NCI-H345 (cell line): Measurements from ENCODE around the gene CRTAC1.
"Not testable (repeated sequence)": the region's sequence is repeated elsewhere in the genome, so short reads cannot be mapped to it uniquely, and the experiment has no call there.

Source experiments
- DNase-seq: peaks from one replicate; lab custom pipeline; 2025; lab: John Stamatoyannopoulos, UW

The CRTAC1 gene

DNA sequence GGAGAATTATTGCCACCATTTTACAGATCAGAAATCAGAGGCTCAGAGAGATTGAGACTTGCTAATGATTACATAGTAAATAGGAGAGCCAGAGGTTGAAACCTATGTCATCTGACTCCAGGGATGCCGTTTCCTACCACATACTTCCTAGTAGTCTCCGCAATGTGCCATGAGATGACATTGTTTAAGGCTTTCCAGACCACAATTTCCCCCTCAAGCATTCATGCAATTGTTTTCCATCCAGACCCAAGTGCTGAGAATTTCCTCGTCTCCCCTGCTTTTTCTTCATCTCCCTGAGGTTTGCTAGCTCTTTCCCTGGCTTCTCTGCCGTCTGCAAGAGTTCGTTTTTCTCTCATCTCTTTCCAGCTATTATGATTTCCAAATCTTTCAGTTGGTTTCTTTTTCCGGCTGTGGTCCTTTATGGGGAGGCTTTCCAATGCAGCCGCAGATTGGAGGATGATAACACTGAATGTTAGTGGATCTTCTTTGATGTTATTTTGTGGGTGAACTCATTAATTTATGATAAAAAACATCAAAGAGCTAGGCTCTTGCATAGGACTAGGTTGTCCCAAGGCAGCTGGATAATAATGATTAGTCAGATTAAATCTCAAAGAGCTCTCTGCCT, 187.7 kb downstream of the CRTAC1 start:
- DNase-seq, result no peak

DNA sequence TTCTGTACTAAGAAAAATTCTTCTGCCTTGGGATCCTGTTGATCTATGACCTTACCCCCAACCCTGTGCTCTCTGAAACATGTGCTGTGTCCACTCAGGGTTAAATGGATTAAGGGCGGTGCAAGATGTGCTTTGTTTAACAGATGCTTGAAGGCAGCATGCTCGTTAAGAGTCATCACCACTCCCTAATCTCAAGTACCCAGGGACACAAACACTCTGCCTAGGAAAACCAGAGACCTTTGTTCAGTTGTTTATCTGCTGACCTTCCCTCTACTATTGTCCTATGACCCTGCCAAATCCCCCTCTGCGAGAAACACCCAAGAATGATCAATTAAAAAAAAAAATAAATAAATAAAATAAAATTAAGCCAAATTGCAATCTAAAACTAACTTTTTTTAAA, 188.3 kb downstream of the CRTAC1 start:
- DNase-seq, result not testable (repeated sequence)

DNA sequence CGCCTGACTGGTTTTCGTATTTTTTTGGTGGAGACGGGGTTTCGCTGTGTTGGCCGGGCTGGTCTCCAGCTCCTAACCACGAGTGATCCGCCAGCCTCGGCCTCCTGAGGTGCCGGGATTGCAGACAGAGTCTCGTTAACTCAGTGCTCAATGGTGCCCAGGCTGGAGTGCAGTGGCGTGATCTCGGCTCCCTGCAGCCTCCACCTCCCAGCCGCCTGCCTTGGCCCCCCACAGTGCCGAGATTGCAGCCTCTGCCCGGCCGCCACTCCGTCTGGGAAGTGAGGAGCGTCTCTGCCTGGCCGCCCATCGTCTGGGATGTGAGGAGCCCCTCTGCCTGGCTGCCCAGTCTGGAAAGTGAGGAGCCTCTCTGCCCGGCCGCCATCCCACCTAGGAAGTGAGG, 189.3 kb downstream of the CRTAC1 start:
- not testable (repeated sequence) for DNase-seq

DNA sequence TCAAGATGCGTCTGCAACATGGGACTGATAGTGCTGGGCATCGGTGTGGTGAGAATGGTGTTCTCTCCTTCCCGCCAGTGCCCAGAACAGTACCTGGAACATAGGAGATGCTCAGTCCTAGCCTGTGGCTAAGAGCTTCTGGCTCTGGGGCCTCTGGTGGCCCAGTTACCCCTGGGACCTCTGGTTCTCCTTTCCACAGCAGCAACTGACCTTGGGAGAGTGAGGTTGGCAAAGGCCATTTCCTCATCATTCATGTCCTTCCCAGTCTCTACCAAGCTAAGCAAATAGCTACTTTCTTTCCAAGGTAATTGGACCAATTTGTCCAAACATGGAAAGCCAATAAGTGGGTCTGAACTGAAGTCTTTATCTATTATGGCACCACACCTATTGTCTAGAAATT, 192.3 kb downstream of the CRTAC1 start:
- DNase-seq, result no peak

DNA sequence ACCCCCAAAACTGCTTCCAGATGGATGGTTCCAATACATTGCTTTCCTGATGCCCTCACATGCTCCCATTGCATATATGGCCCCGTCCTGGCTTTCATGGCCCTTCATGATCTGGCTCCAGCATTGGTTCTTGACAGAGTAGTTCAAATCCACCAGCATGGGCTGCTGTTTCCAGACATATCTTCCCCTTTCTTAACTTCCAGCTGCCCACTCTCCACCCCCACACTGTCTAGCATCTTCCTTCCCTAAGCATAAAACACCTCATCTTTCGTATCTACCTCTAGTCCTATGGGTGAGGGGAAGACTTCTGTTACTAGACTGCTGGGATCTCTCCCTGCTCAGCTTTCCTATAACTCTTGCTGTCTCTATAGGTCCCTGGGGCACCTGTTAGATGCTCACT, 194.0 kb downstream of the CRTAC1 start:
- no peak for DNase-seq

DNA sequence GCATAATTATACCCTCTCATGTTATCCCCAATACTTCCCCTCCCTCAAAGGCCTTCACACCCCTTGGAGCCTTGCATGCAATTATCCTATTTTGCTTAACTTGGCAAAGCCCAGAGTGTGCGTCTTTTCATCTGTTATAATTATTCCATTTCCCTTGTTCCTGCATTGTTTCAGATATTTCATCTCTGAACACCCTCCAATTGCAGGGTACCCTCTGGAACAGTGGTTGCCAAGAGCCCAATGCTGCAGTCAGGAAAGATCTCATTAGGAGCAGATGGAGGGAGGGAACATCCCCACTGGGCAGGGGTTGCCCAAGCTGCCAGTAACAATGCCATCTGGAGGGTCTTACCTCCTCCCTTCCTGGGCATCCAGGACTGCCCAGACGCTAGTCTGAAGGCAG, 199.2 kb downstream of the CRTAC1 start:
- no peak for DNase-seq

DNA sequence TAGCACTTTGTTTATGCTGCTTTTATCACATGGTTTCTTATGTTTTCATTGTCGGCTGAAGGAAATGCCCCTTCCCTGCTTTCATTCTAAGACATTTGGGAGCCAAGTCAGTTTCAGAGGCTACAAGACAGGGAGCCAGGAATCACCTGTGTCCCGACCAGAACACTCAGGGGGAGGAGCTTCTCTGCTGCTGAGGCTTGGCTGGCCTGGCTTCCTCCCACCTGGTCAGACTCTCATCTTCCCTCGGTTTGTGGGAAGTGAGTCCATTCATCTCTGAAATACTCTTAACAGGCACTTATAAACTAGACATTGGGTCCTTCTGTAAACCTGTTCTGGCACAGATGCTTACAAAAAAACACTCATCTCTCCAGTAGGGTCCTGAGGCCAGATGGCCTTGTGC, 200.4 kb downstream of the CRTAC1 start:
- peak; percentile 17 for DNase-seq

DNA sequence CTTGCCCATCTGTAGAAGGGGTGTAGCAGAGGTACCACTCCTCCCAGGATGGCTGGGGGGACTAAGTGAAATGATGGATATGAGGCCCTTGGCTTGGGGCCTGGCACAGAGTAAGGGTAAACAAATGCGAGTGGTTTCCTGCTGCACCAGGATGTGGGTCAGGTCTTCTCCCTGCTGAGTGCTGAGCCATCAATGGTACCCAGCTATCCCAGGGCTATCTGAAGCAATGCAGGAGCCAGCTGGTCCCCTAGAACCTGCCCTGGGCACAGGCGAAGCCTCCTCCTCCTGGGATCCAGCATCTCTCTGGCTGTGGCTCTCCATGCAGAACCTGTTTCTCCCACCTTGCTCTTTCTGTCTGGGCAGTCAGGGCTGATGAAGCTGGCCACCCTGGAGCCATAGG, 201.7 kb downstream of the CRTAC1 start:
- DNase-seq, result no peak

DNA sequence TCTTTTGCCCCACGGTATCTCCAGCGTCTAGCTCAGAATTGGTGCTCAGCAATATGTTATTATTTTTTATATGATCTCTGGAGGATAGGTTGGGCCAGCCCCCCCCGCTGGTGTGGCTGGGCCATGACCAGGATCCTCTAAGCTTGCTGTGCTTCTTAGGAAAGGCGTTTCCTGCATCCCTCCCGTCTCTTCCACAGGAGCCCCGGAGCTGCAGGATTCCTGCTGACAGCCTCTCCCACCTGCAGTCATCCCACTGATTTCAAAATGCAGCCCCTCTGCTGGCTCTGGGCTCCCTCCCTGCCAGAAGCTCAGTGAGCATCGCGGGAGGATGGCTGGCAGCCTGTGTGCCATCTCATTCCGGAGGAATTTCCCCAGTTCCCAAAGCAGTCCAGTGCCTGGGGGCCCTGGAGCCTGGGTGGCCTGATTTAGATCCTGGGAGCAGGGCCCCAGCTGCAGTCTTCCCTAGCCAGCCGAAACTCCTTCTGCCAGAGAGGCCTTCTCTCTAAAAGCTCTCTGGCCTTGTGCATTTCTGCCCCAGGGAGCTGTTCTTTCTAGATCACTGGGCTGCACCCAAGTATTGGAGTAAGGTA, 202.6 kb downstream of the CRTAC1 start:
- DNase-seq, result no peak

DNA sequence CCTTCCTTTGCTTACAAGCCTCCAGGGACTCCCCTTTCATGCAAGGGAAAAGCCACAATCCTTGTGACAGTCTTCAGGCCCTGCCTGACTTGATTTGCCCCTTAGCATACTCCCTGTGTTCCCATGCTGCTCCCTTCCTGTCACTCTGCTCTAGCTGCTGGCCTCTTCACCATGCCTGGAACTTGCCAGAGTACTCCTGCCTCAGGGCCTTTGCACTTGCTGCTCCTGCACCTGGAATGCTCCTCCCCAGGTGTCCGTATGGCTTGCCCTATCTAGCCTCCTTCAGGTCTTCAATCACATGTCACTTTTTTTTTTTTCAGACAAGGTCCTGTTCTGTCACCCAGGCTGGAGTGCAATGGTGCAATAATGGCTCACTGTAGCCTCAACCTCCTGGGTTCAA, 203.5 kb downstream of the CRTAC1 start:
- no peak for DNase-seq

DNA sequence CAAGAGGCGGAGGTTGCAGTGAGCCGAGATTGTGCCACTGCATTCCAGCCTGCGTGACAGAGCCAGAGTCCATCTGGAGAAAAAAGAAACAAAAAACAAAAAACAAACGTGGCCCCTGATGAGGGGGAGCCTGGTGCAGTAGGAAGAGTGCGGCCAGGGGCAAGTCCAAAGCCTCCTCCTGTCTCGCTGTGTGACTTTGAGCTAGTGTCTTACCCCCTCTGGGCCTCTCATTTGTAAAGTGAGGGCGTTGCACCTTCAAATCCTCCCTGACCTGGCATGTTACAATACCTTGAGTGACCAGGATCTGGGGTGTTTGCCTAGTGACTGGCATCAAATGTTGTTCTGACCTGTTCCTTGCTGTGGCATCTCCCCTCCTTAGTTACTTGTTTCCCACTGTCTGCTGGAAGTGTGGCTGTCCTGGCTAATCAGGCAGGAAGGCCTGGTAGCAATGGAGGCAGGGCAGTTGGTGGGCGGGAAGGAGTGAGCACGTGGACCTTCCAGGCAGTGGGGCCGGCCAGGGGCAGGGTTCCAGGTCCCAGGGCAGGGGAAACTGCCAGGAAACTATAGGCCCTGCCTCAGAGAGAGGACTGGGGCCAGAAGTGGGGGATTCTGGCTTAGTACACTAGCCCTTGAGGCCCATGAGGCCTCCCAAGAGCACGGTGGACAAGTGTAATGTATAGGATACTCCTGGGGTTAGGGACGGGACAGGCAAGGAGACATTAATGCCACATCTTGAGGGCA, 205.2 kb downstream of the CRTAC1 start:
- DNase-seq, result no peak

DNA sequence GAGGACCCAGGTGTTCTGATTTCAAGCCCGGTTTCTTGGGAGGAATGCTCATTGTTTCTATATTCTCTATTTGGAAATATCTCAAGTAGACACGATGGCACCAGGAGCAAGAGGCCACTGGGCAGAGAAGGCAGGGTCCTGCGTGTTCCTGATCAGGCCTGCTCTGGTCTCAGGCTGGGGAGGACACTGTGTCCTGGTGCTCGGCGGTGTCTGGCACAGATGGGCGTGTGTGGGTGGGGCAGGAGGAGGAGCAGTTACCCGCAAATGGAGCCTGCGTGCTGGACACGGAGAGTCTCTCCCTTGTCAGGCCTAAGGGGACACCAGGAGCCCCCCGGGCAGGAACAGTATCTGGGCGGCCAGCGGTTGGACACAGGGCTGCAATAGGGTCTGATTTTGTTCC, 206.7 kb downstream of the CRTAC1 start:
- DNase-seq, result no peak

DNA sequence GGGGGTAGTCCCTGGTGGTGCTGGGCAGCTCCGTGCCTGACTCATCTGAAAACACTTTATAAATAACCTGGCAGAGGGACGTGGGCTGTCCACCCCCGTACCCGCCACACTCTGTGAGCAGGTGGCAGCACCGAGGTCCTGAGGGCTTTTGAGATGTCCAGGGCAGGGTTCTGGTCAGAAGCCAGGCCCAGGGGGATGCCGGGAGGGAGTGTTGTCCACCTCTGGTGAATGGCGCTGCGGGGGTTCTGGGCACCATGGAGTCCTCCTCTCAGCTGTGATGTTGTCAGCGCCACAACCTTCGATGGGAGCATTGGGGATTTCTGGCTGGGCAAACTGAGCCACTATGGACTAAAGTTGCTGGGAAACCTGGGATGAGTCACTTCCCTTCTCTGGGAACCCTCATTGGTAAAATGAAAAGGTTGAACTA, 208.1 kb downstream of the CRTAC1 start:
- DNase-seq, result no peak

DNA sequence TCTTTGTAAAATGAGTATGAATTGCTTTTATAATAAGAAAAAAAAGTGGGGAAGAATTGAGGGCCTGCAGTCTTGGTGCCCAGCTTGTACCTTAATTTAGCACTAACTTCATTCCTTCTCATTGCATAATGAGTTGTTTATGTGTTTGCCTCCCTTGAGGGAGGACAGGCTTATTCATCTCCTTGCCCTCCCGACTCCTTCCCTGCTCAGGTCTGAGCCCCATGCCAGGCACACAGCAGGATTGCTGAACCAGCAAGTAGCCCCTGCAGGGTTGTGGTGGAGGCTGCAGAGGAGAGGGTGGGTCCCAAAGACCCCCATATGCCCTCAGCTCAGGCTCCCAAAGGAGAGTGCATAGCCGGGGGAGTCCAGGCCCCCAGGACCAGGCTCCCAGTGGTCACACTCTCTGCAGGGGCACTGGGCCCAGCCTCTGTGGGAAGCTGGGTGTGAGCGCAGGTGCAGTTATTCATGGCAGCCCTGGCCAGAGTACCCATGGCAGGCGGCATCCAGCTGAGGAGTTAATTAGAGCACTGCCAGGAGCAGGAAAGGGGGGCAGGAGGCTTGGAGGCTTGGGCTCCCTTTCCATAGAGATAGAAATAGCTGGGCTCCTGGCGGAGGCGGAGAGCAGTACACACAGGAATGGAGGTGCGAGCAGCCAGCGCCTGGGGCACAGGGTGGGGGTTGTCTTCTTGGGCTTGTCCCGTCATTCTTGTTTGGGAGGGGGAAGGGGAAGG, 208.9 kb downstream of the CRTAC1 start:
- no peak for DNase-seq

DNA sequence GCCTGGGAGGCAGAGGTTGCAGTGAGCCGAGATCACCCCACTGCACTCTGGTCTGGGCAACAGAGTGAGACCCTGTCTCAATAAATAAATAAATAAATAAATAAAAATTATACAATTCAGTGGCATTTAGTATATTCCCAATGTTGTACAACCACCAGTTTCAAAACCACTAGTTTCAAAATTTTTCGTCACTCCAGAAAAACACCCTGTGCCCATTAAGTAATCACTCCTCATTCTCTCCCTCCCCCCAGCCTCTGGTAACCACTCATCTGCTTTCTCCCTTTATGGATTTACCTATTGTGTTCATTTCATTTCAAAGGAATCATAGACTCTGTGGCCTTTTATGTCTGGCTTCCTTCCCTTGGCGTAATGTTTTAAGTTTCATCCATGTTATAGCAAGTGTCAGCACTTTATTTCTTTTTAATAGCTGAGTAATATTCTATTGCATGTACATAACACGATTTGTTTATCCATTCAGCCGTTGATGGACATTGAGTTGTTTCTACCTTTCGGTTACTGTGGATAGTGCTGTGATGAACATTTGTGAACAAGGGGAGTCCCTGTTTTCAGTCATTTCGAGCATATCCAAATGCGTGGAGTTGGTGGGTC, 210.2 kb downstream of the CRTAC1 start:
- no peak for DNase-seq

DNA sequence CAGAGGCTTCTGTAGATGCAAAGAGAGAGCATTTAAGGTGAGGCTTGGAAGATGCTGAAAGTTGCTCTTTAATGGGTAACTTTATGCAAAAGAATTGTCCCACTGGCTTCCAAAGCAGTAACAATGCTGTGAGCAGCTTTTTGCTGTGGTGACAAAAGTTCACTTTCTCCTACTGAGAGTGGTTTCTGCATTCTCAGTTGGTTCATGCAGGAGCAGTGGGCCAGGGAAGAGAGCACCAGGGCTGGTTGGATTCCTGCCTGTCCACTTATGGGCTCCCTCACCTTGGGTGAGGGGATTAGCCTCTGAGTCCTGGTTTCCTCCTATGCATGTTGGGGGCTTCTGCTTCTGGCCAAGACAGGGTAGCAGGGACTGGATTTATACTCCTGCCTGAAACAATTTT, 211.8 kb downstream of the CRTAC1 start:
- DNase-seq, result no peak

DNA sequence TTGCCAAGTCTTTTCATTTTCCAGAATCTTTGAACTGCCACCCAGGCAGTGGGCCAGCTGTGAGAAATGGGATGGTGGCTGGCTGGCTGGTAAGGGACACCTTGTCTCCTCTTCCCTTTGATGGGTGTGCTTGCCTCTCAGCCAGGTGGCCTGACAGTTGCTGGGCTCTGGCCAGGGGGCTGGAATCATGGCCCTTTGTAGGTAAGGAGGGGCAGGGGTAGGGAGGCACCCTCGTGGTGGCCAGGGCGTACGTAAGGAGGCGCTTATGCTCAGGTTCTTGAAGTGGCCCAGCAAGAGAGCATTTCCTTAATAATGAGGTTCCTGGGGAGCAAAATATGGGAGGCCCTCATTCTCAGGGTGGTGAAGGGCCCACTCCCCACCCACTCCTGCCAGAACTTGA, 213.8 kb downstream of the CRTAC1 start:
- DNase-seq, result no peak
